ENCODE data around the gene XPO6. TPM values are rescaled to one million over a fixed set of nuclear protein-coding genes. Genes with fewer than 3 reads are reported as not detected.

XPO6 gene
- total RNA-seq, 1 donor from 2014 or later, result 115 TPM

GRCh38 chr16:28052274-28053128 lies 159.3 kb downstream of the XPO6 start:
- H3K27ac Mint-ChIP-seq, result no peak overlapping the region
- no peaks in the 10 kb centered on the region for H3K36me3 Mint-ChIP-seq
- peaks cover 30% of the 10 kb centered on the region for H3K27me3 Mint-ChIP-seq (ENCODE audit: low read depth)
- DNase-seq (ENCODE audit: low spot score in 2 of 2, unreplicated experiment in 2 of 2), result no peak
- TF ChIP-seq CTCF (IDR thresholded peaks at IDR 0.05; ENCODE audit: unreplicated experiment), result no peak
- H3K9me3 Mint-ChIP-seq, result peaks cover 8% of the 10 kb centered on the region
- H3K4me1 Mint-ChIP-seq, result peaks cover 3% of the 10 kb centered on the region
- no peak overlapping the region for H3K4me3 Mint-ChIP-seq

- peaks cover 3% of the 10 kb centered on the region for H3K4me1 Mint-ChIP-seq
- H3K9me3 Mint-ChIP-seq, result peaks cover 14% of the 10 kb centered on the region
- DNase-seq (ENCODE audit: low spot score in 2 of 2, unreplicated experiment in 2 of 2), result no peak
- no peak for TF ChIP-seq CTCF (IDR thresholded peaks at IDR 0.05; ENCODE audit: unreplicated experiment)
- no peak overlapping the region for H3K27ac Mint-ChIP-seq
- peaks cover 26% of the 10 kb centered on the region for H3K27me3 Mint-ChIP-seq (ENCODE audit: low read depth)
- no peaks in the 10 kb centered on the region for H3K36me3 Mint-ChIP-seq
- H3K4me3 Mint-ChIP-seq, result no peak overlapping the region
Measured at GRCh38 chr16:28051486-28051885, 160.3 kb downstream of the XPO6 start.

Other genes with a start within 250 kb of the XPO6 start
- gene GSG1L, start 148.3 kb downstream of the XPO6 start, total RNA-seq, result 1.6 to 1.7 TPM (median 1.7 TPM) in 3 replicates
- 50.1 to 51.9 TPM (median 51.4 TPM) in 3 replicates for gene SBK1, start 80.6 kb upstream of the XPO6 start, total RNA-seq
- gene NPIPB6, start 151.5 kb upstream of the XPO6 start, total RNA-seq, result 6.6 to 8.7 TPM (median 8.2 TPM) in 3 replicates
- gene EIF3CL, start 191.9 kb upstream of the XPO6 start, total RNA-seq, result 73.8 to 99.7 TPM (median 91.5 TPM) in 3 replicates

Data from mesothelial cell of epicardium (in vitro differentiated cells).